ENCODE measurements around the gene BLOC1S3.

- TF ChIP-seq, protein P1, sequence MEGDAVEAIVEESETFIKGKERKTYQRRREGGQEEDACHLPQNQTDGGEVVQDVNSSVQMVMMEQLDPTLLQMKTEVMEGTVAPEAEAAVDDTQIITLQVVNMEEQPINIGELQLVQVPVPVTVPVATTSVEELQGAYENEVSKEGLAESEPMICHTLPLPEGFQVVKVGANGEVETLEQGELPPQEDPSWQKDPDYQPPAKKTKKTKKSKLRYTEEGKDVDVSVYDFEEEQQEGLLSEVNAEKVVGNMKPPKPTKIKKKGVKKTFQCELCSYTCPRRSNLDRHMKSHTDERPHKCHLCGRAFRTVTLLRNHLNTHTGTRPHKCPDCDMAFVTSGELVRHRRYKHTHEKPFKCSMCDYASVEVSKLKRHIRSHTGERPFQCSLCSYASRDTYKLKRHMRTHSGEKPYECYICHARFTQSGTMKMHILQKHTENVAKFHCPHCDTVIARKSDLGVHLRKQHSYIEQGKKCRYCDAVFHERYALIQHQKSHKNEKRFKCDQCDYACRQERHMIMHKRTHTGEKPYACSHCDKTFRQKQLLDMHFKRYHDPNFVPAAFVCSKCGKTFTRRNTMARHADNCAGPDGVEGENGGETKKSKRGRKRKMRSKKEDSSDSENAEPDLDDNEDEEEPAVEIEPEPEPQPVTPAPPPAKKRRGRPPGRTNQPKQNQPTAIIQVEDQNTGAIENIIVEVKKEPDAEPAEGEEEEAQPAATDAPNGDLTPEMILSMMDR (IDR thresholded peaks at IDR 0.05; ENCODE audit: insufficient read depth, low read length, poor library complexity, severe bottlenecking): no peak
- no peak for TF ChIP-seq EZH2phosphoT487 (conservative IDR thresholded peaks at IDR 0.05; ENCODE audit: low read length)
Measured at GRCh38 chr19:45142016-45142725, 36.4 kb upstream of the BLOC1S3 start.

Measured in SU-DHL-6 (cell line).